Measurements from ENCODE around the gene SLC26A5. TPM values are rescaled to one million over a fixed set of nuclear protein-coding genes. Genes with fewer than 3 reads are reported as not detected.

The SLC26A5 gene
- total RNA-seq, 1 experiment from 2014 or later, result 0.29 TPM

- no peaks in the 10 kb centered on the region for H3K27me3 ChIP-seq (ENCODE audit: low read length)
- H3K4me2 ChIP-seq (ENCODE audit: low read length), result no peak overlapping the region
- 0 out of 2 replicates have a peak, but pooled peaks cover 3% of the 10 kb centered on the region for H4K20me1 ChIP-seq (ENCODE audit: low read length)
- no peaks in the 10 kb centered on the region for H3F3A ChIP-seq (ENCODE audit: low read length, unreplicated experiment)
- DNase-seq, result no peak
- H3K4me1 ChIP-seq (ENCODE audit: insufficient read depth, low read length), result peaks cover 24% of the 10 kb centered on the region
- intact Hi-C loops (cut with micrococcal nuclease), result no loop called here
- ChIA-PET CTCF (no interaction called here), POLR2A (ENCODE audit: unreplicated experiment) (interaction anchor here (0.6 kb wide), 1 partner anchor 58 kb away, joined by 6 read pairs; no protein-coding TSS in a partner anchor)
- no peaks in the 10 kb centered on the region for H3K9me3 ChIP-seq (ENCODE audit: low read length)
- H2AFZ ChIP-seq (ENCODE audit: low read length), result no peak overlapping the region
- H3K4me3 ChIP-seq (ENCODE audit: low read length), result no peak overlapping the region
- no peak overlapping the region for H3K9ac ChIP-seq (ENCODE audit: low read length)
- H3K36me3 ChIP-seq (ENCODE audit: low read depth, low read length), result no peaks in the 10 kb centered on the region
- H3K79me2 ChIP-seq (ENCODE audit: low read length), result no peaks in the 10 kb centered on the region
- no TSS peak for BruUV-seq (replicated peaks)
- H3K27ac ChIP-seq (ENCODE audit: low read length), result no peak overlapping the region
- no peak for ATAC-seq
- TF ChIP-seq EZH2 (IDR thresholded peaks at IDR 0.05; ENCODE audit: low read length, unreplicated experiment) (no peak), EZH2phosphoT487 (IDR thresholded peaks at IDR 0.05; ENCODE audit: borderline replicate concordance, low read length) (no peak), CTCF (conservative IDR thresholded peaks at IDR 0.05; ENCODE audit: low read depth, low read length) (no peak)
- H3K9me2 ChIP-seq (replicated peaks; ENCODE audit: low read length), result no peaks in the 10 kb centered on the region
These were observed 56.7 kb downstream of the SLC26A5 start for GRCh38 chr7:103389263-103389662.

GRCh38 chr7:103388469-103389140 lies 57.4 kb downstream of the SLC26A5 start:
- Histone ChIP-seq H4K20me1 (ENCODE audit: low read length) (0 out of 2 replicates have a peak, but pooled peaks cover 3% of the 10 kb centered on the region), H3K9ac (ENCODE audit: low read length) (no peak overlapping the region), H3K27ac (ENCODE audit: low read length) (no peak overlapping the region), H3K9me2 (replicated peaks; ENCODE audit: low read length) (no peaks in the 10 kb centered on the region), H3F3A (ENCODE audit: low read length, unreplicated experiment) (no peaks in the 10 kb centered on the region), H3K79me2 (ENCODE audit: low read length) (no peaks in the 10 kb centered on the region), H3K9me3 (ENCODE audit: low read length) (no peaks in the 10 kb centered on the region), H3K36me3 (ENCODE audit: low read depth, low read length) (no peaks in the 10 kb centered on the region), H3K4me3 (ENCODE audit: low read length) (no peak overlapping the region), H3K4me1 (ENCODE audit: insufficient read depth, low read length) (peaks cover 24% of the 10 kb centered on the region), H2AFZ (ENCODE audit: low read length) (no peak overlapping the region), H3K4me2 (ENCODE audit: low read length) (no peak overlapping the region), H3K27me3 (ENCODE audit: low read length) (no peaks in the 10 kb centered on the region)
- no peak for ATAC-seq
- intact Hi-C loops (cut with micrococcal nuclease), result no loop called here
- TF ChIP-seq CTCF (conservative IDR thresholded peaks at IDR 0.05; ENCODE audit: low read depth, low read length) (no peak), EZH2phosphoT487 (IDR thresholded peaks at IDR 0.05; ENCODE audit: borderline replicate concordance, low read length) (no peak), EZH2 (IDR thresholded peaks at IDR 0.05; ENCODE audit: low read length, unreplicated experiment) (no peak)
- BruUV-seq (replicated peaks), result no TSS peak
- no peak for DNase-seq
- ChIA-PET POLR2A (ENCODE audit: unreplicated experiment) (no interaction called here), CTCF (no interaction called here)

- ChIA-PET POLR2A (ENCODE audit: unreplicated experiment) (interaction anchor here (0.6 kb wide), 1 partner anchor 237 kb away, joined by 5 read pairs; no protein-coding TSS in a partner anchor), CTCF (interaction anchor here (0.6 kb wide), 1 partner anchor 15 kb away, joined by 7 read pairs; no protein-coding TSS in a partner anchor)
- BruUV-seq (replicated peaks), result no TSS peak
- Histone ChIP-seq H3K4me1 (ENCODE audit: insufficient read depth, low read length) (peaks cover 12% of the 10 kb centered on the region), H2AFZ (ENCODE audit: low read length) (no peak overlapping the region), H3K36me3 (ENCODE audit: low read depth, low read length) (no peaks in the 10 kb centered on the region), H3K4me3 (ENCODE audit: low read length) (no peak overlapping the region), H3K9me2 (replicated peaks; ENCODE audit: low read length) (no peaks in the 10 kb centered on the region), H3K9me3 (ENCODE audit: low read length) (no peaks in the 10 kb centered on the region), H3K27me3 (ENCODE audit: low read length) (no peaks in the 10 kb centered on the region), H3K4me2 (ENCODE audit: low read length) (no peak overlapping the region), H3K9ac (ENCODE audit: low read length) (no peak overlapping the region), H3K27ac (ENCODE audit: low read length) (no peak overlapping the region), H3F3A (ENCODE audit: low read length, unreplicated experiment) (no peaks in the 10 kb centered on the region), H4K20me1 (ENCODE audit: low read length) (0 out of 2 replicates have a peak, but pooled peaks cover 3% of the 10 kb centered on the region), H3K79me2 (ENCODE audit: low read length) (no peaks in the 10 kb centered on the region)
- intact Hi-C loops (cut with micrococcal nuclease), result no loop called here
- no peak for ATAC-seq
- no peak for TF ChIP-seq EZH2phosphoT487 (IDR thresholded peaks at IDR 0.05; ENCODE audit: borderline replicate concordance, low read length)
- no peak for DNase-seq
These were observed 58.8 kb downstream of the SLC26A5 start for GRCh38 chr7:103387242-103387641.
